COR-L47 (cell line): ENCODE results near the gene FOXP1.
"Not testable (repeated sequence)": the region's sequence is repeated elsewhere in the genome, so short reads cannot be mapped to it uniquely, and the experiment has no call there.

Experiments
- DNase-seq: peaks from one replicate; lab custom pipeline; 2025; lab: John Stamatoyannopoulos, UW

FOXP1 gene

GRCh38 chr3:71033681-71034220 is 549.8 kb downstream of the FOXP1 start:
- no peak for DNase-seq

DNA sequence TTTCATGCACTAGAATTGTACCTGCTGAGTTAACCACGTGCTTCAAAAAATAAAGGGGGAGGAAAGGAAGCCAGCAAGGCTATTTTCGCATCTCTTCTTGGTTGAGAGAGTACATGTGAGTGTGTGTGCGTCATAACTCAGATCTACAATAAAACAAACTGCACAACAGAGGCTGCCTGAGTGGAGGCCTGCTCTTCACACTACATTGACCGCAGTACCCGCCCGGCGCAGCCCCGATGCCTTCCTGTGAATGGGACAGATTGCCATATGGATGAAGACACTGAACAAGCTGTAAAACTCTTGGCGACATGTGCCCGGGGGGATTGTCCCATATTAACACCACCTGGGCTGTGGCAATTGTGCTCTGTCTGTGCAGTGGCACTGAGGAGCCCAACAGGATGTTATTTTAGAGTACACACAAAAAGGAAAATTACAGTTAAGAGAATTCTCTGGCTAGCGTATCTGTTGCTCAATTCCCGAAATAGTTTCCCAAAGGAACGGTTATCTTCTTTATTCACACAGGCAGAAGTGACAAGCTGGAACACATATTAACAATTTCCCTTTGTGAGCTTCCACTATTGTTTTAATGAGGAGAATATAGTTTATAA is 551.5 kb downstream of the FOXP1 start:
- DNase-seq = no peak

- DNase-seq = no peak
Observed at GRCh38 chr3:71031181-71031580, 552.3 kb downstream of the FOXP1 start.

GRCh38 chr3:71030748-71031147 is 552.8 kb downstream of the FOXP1 start:
- no peak for DNase-seq

- DNase-seq = no peak
Observed at GRCh38 chr3:71029770-71030169, 553.8 kb downstream of the FOXP1 start.

DNA sequence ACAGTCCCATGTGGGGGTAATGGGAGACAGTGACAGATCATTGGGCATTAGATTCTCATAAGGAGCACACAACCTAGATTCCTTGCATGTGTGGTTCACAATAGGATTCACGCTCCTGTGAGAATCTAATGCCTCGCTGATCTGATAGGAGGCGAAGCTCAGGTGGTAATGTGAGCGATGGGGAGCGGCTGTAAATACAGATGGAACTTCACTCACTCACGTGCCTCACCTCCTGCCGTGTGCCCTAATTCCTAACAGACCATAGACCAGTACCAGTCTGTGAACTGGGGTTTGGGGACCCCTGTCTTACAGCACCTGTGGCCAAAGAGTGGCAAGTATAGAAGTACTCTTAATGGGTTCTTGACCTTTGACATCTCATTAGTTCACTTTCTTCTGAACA is 554.7 kb downstream of the FOXP1 start:
- no peak for DNase-seq

DNA sequence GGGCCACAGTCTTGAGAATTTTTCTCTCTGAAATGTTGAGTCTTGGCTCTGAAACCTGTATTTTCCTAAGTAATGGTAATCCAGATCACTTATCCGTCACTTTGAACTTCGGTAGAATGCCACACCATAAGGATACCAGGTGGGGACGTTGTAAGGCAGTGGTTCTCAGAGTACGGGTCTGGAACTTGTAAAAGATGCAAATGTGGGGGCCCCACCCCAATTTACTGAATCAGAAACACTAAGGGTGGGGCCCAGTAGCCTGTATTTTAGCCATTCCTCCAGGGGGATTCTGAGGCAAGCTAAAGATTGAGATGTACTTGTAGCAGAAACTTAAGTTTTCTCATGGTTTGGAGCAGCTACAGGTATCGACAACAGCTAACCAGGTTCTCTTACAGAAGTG is 555.3 kb downstream of the FOXP1 start:
- no peak for DNase-seq

DNA sequence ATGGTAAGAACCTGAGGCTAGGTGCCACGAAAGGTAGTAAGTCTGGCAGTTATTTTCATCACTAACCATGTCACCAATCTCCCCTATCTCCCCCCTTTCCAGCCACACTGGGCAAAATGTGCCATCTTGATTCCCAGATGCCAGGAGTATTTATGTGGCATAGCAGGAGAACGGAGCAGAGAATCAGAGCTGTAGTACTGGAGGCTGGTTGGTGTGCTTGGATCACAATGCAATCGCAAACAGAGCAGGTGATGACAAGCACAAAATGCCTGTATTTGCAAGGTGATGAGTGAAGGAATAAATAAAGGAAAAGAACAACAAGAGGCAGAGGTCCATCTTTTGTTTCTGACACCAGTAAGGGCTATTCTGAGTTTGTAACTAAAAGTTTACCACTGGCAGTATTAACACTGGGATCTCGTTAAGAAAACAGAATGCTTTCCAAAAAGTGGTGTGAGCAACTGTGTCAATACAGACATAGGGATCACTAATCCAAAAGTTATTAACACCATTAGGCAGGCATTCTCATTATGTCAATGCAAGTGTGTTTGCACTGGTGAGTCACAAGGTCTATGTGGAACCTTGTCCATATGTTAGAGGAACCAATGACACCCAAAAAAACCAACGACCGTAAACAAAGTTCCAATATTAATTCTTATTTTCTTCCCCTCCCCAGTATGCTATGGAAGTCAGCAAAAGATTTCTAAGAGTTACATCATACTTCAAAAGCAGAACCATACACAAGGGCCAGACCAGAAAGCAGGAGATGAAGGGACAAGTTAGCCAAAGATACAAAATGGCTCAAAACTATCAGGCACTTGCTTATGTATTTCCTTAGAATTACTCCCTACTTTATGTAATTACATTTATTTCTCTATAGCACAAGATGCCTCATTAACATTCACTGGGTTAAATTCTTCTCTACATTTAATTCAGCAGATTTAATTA is 556.6 kb downstream of the FOXP1 start:
- DNase-seq = no peak

DNA sequence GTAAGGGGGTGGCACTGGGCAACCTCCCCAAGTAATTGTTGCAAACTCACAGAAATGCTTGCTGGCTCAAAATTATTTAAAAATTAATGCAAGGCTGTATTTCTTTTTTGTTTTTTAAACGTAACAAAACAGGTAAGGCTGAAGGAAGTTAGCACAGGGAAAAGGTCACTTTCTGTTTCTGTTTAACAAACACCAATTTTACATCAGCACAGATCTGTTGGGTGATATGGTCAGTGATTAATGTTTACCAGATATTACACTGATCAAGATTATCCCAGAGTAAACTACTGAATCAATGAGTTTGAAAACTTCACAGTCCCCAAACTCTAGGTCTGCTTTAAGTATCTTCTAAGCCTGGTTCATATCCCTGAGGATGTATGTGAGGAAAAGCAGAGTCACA is 558.0 kb downstream of the FOXP1 start:
- DNase-seq = no peak

DNA sequence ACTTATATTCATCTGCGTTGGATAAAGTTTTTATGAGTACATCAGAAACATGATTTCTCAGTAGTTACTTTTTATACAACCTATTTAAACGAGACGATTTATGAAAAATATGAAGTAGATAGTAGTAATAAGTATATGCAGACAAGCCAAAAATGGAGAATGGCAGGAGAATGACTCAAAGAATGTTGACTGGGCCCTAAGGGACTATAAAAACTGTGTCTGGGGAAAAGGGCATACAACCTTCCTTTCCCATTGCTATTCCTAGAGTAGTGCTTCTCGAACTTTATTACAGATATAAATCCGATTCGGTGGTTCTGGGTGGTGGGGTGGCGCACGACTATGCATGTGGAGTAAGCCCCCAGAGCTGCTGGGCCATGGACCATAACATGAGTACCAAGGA is 558.5 kb downstream of the FOXP1 start:
- DNase-seq = no peak

GRCh38 chr3:71022551-71023335 is 560.8 kb downstream of the FOXP1 start:
- no peak for DNase-seq

DNA sequence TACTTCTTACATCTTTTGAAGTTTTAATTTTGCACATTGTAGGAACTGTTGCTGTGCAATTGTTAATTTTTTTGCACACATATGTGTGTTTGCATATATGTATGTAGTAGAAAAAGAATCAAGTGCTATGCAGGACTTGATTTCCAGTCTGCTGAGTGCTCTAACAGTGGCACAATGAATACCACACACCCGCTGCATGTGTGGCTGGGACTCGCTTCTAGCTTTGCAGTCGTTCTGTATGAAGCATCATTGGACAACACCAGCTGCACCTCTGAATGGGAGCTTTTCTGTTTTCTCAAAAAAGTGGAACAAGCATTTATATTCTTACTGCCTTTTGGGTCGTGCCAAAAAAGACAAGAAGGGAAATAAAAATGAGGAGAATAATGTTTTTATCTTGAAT is 564.7 kb downstream of the FOXP1 start:
- DNase-seq = no peak

DNA sequence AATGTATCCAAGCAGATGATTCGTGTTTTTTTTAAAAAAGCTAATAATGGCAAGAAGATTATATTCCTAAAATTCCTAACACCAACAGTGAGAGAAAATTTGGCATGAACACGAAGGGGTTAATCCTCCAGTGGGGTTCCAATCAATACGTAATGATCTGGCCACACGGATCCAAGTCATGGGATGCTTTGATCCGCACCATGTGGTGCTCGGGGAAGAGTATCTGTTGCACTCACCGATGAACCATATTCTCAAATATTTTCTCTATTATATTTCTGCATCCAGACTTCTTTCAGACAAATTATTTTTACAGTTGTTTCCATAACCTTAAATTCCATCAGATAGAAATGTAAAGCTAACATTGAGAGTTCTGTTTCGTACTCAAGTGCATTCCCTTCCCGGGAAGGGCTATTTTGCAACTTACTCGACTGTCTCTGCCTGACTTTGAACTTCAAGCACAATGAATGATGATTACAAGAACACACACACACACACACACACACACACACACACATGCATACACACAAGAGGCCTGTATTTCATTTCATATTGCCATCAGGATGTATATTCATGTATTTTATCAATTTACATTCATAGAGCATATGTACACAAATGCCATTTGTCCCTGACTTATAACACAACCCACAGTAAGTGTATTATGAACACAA is 567.2 kb downstream of the FOXP1 start:
- no peak for DNase-seq

DNA sequence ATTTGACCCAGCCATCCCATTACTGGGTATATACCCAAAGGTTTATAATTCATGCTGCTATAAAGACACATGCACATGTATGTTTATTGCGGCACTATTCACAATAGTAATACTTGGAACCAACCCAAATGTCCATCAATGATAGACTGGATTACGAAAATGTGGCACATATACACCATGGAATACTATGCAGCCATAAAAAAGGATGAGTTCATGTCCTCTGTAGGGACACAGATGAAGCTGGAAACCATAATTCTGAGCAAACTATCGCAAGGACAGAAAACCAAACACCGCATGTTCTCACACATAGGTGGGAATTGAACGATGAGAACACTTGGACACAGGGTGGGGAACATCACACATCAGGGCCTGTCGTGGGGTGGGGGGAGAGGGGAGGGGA is 568.9 kb downstream of the FOXP1 start:
- not testable (repeated sequence) for DNase-seq

GRCh38 chr3:71012971-71013370 is 570.6 kb downstream of the FOXP1 start:
- no peak for DNase-seq

GRCh38 chr3:71011565-71012287 is 571.8 kb downstream of the FOXP1 start:
- no peak for DNase-seq

DNA sequence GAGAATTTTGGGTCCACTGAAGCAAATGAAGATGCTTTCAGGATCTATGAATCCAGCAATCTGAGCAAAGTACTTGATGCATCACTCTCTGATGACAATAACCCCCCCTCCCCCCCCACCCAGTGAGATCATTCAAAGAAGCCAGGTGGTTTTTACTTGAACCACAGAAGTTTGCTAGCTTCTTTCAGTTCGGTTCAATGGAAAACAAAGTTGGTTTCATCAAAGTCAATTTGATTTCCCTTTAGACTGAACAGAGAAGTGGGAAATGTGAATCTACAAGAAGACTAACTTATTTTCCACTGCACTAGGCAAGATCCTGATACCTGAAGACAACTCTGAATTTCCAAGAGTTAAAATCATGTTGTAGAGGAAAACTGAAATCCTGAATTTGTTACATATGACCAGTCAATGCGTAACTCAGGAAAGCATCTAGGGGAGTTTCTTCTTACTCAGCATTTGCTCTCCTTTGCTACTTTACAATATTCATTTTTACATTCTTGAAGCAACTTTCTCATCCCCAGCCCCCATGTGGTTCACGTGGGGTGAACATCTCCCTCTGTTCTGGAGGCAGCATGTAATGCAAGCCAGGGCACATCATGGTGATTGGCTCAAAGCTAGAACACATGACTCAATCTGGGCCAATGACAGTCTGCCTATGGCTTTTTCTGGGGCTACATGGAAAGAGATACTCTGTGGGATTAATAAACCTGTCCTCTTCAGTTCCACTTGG is 572.6 kb downstream of the FOXP1 start:
- DNase-seq = no peak

- no peak for DNase-seq
Observed at GRCh38 chr3:71008350-71008935, 575.1 kb downstream of the FOXP1 start.

DNA sequence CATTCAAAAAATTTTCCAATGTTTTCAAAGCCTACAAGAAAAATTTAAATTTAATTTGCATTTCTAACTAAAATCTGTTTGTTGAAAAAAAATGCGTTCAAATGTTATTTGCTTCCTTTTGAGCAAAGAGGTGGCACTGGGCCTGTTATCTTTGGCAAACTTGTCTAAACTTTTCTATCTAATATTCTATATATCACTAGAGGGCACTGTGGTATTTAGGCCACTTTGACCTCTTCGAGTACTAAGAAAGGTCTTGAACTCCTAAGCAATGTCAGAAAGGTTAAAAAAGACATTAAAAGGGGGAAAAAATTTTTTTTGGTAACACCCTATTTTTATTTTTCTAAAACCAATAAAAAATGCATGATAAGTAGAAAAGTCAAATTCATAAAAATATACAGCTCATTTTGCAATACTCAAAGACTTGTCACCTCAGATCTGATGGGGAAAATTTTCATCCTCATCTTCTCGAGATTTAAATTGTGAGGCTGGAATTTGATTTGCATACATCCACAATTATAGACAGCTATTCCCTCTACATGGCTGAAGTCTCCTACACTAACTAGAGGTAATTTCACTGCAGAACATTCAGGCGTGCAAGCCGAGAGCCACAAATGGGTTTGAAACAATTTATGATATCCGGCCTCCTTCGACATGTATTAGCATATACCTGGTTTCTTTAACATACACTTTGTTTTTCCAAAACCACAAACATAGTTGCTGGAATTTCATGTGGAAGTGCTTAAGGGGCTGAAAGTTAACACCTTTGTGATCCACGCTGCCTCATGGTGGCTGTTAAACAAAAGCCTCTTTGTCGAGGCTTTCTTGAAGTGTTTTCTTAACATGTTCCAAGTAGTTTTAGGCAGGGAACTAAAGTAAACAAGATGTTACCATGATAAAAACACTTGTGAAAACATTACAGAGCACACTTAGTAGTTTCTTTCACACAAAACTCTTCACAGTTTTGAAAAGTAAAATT is 576.4 kb downstream of the FOXP1 start:
- no peak for DNase-seq
